ENCODE results near the gene OR5AU1.

Gene OR5AU1

DNA sequence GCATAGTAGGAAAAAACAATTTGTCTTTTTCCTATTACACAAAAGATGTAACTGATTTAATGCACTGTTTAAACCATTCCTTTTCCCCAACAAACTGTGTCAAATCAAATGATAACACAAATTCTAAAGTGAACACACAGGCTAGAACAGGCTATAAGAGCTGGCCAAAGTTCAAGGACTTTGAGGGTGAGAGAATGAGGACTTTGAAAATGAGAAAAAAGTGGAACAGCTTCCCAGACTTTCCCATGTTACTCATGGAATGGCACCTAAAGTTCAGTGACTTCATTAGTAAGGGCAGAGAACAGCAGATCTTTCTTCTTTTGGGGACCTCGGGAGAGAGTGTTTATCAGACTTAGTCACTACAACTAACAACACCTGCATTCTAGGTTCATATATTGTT lies 32.4 kb downstream of the OR5AU1 start:
- TF ChIP-seq, protein P1, sequence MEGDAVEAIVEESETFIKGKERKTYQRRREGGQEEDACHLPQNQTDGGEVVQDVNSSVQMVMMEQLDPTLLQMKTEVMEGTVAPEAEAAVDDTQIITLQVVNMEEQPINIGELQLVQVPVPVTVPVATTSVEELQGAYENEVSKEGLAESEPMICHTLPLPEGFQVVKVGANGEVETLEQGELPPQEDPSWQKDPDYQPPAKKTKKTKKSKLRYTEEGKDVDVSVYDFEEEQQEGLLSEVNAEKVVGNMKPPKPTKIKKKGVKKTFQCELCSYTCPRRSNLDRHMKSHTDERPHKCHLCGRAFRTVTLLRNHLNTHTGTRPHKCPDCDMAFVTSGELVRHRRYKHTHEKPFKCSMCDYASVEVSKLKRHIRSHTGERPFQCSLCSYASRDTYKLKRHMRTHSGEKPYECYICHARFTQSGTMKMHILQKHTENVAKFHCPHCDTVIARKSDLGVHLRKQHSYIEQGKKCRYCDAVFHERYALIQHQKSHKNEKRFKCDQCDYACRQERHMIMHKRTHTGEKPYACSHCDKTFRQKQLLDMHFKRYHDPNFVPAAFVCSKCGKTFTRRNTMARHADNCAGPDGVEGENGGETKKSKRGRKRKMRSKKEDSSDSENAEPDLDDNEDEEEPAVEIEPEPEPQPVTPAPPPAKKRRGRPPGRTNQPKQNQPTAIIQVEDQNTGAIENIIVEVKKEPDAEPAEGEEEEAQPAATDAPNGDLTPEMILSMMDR (IDR thresholded peaks at IDR 0.05; ENCODE audit: low read depth, low read length, missing control alignments): no peak
- no peak overlapping the region for H3K4me3 ChIP-seq (replicated peaks; ENCODE audit: low read depth, low read length)
- no peak for DNase-seq (ENCODE audit: extremely low read depth, low read depth)

- no peak overlapping the region for H3K4me3 ChIP-seq (replicated peaks; ENCODE audit: low read depth, low read length)
- TF ChIP-seq, protein P1 (IDR thresholded peaks at IDR 0.05; ENCODE audit: low read depth, low read length, missing control alignments): no peak
- no peak for DNase-seq (ENCODE audit: extremely low read depth, low read depth)
These were observed 34.7 kb downstream of the OR5AU1 start for GRCh38 chr14:21121122-21121521.

- no peak overlapping the region for H3K4me3 ChIP-seq (replicated peaks; ENCODE audit: low read depth, low read length)
- TF ChIP-seq, protein P1 (IDR thresholded peaks at IDR 0.05; ENCODE audit: low read depth, low read length, missing control alignments): no peak
- DNase-seq (ENCODE audit: extremely low read depth, low read depth): no peak
These were observed 35.2 kb downstream of the OR5AU1 start for GRCh38 chr14:21120686-21121085.

DNA sequence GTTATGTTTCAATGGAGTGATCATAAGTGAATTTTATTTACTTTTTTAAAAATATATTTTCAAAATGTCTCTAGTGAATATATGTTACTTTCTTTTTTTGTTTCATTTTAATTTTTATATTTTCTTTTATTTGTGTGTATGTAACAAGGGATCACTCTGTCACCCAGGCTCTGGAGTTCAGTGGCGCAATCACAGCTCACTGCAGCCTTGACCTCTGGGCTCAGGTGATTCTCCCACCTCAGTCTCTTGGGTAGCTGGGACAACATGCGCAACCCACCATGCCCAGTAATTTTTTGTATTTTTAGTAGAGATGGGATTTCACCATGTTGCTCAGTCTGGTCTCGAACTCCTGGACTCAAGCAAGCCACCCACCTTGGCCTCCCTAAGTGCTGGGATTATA lies 36.9 kb downstream of the OR5AU1 start:
- TF ChIP-seq, protein P1 (IDR thresholded peaks at IDR 0.05; ENCODE audit: low read depth, low read length, missing control alignments): no peak
- no peak for DNase-seq (ENCODE audit: extremely low read depth, low read depth)
- no peak overlapping the region for H3K4me3 ChIP-seq (replicated peaks; ENCODE audit: low read depth, low read length)

- TF ChIP-seq, protein P1 (IDR thresholded peaks at IDR 0.05; ENCODE audit: low read depth, low read length, missing control alignments): no peak
These were observed 42.5 kb downstream of the OR5AU1 start for GRCh38 chr14:21113369-21113768.

GRCh38 chr14:21112255-21112654 lies 43.6 kb downstream of the OR5AU1 start:
- TF ChIP-seq, protein P1 (IDR thresholded peaks at IDR 0.05; ENCODE audit: low read depth, low read length, missing control alignments): no peak
- no peak for DNase-seq (ENCODE audit: extremely low read depth, low read depth)
- H3K4me3 ChIP-seq (replicated peaks; ENCODE audit: low read depth, low read length): no peak overlapping the region

More at GRCh38 chr14:21113369-21113768, 42.5 kb downstream of the OR5AU1 start:
- DNase-seq (ENCODE audit: extremely low read depth, low read depth): no peak
- no peak overlapping the region for H3K4me3 ChIP-seq (replicated peaks; ENCODE audit: low read depth, low read length)

All from HFF-Myc (cell line).